GM23248 (cell line): ENCODE data around the gene POT1.

Source experiments
- EZH2 ChIP-seq: fragments of 200-600 bp; sonication (generic); IDR thresholded peaks from 2 replicates; pipeline ENCODE4 v1.6.1; 2018; ENCODE audit warnings: antibody characterized with exemption, mild to moderate bottlenecking; ENCODE audit not compliant: insufficient read depth, poor library complexity, severe bottlenecking
- EZH2phosphoT487 ChIP-seq: fragments of 200-600 bp; sonication (generic); IDR thresholded peaks from 2 replicates; pipeline ENCODE4 v1.6.1; 2018; ENCODE audit warnings: antibody characterized with exemption, moderate library complexity, mild to moderate bottlenecking, low read depth; ENCODE audit not compliant: insufficient read depth

DNA sequence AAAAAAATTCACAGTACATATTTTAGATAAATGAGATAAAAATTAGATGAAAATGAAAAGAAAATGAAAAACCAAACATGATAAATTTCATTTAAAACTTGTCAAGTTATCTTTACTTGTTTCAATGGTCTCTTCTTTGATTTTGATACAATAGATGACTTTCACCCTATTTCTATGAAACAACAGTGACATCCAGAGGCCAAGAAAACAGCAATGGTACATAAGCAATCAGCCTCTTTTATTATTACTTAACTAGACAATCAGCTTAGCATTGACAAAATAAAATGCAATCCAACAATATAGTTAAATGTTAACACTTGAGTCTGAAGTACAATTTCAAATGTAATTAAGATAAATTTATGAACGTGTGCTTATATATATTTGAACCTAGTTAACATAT, 89.2 kb downstream of the POT1 start:
- TF ChIP-seq EZH2phosphoT487: no peak
- no peak for TF ChIP-seq EZH2
